Subcutaneous preadipocyte (primary cell): ENCODE results near the gene SLC25A3. TPM values are rescaled to one million over a fixed set of nuclear protein-coding genes. Genes with fewer than 3 reads are reported as not detected.
A peak's percentile ranks its signal among the peaks of the same experiment; 100 is the strongest.

ENCODE experiments used
- small RNA-seq: library from RNA; depleted of rRNA; stranded (forward); fragments of <200 nt; gene quantifications from one replicate; pipeline ENCODE3, GENCODE V24; 2012
- total RNA-seq: library from RNA; depleted of rRNA; stranded (reverse); fragments of >200 nt; gene quantifications from 2 replicates; pipeline ENCODE4 v1.2.3, GENCODE V29; 2012

The SLC25A3 gene
- 629 and 641 TPM in 2 replicates for total RNA-seq

DNA sequence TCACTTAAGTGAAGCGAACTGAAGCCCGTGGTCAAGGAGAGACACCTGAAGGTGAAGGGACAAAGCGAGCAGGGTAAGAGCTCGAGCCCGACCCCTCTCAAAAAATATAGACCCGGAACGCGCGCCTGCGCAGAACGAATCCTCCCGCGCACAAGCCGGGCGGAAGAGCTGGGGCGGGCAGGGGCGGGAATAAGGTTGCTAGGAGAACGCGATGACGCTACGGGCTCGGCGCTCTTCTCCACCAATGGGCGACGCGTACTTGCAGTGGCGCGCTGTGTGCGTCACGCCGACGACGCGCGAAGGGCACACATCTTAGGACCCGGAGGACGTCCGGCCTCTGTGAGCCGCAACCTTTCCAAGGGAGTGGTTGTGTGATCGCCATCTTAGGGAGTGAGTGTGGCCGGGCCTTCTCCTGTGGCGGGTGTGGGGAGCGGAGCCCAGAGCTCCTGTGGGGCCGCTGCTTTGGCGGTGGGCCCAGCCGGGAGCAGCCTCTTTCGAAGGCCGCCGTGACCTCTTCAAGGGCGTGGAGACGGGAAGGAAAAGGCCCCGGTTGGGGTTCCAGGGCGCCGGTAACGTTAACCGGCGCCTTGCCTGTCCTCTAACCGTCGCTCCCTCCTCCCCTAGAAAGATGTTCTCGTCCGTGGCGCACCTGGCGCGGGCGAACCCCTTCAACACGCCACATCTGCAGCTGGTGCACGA, at the start of gene SLC25A3:
TSS of gene SLC25A3 (plus strand) at position 336 of the 699 bp plus-strand sequence. CDS start at position 629, 293 bp downstream.

DNA sequence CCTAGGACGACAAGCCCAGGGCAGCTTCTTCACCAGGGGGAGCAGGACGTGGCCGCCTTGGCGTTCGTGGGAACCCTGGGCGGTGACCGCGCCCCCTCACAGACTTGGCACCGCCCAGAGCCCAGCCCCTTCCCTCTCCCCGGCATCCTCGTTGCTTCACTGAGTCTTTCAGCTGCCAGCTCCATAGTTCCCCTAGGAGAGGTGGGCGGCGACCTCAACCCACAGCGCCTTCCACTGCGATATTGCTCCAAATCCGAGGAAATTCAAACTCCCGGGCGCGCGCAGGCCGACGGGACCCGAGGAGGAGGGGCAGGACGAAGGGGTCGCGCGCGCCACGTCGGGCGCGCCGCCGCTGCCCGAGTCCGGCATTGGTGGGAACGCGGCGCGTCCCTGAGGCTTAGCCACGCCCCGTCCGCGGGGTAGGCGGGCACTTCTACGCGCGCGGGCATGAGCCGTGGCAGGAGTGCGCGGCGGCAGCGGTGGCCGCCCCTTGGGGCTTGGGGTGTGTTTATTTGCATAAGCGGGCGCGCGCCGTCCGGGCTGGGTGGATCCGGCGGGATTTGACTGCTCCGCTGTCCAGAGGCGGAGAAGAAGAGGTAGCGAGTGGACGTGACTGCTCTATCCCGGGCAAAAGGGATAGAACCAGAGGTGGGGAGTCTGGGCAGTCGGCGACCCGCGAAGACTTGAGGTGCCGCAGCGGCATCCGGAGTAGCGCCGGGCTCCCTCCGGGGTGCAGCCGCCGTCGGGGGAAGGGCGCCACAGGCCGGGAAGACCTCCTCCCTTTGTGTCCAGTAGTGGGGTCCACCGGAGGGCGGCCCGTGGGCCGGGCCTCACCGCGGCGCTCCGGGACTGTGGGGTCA, 51.5 kb downstream of the SLC25A3 start, which contains the start of the genes APAF1 and IKBIP:
TSS of gene APAF1 (plus strand) at position 579 of the 860 bp plus-strand sequence. CDS start 3,070 bp downstream, outside the sequence.
TSS of gene IKBIP (minus strand) at position 77 of the 860 bp plus-strand sequence. CDS start 87 bp downstream, outside the sequence.

Small RNA genes within 50 kb of the gene (small RNA-seq; reads per million reads assigned to genes)
- 68.8 reads per million, percentile 98 among the genes with 10 or more reads in this experiment for gene SNORA53

Other genes with a start within 250 kb of the SLC25A3 start
- gene TMPO, start 78.1 kb upstream of the SLC25A3 start, total RNA-seq = 99.6 and 184 TPM in 2 replicates
- gene IKBIP, start 51.1 kb downstream of the SLC25A3 start, total RNA-seq = 54.0 and 55.5 TPM in 2 replicates
- gene APAF1, start 51.6 kb downstream of the SLC25A3 start, total RNA-seq = 15.4 and 23.1 TPM in 2 replicates